PC-9 (cell line): ENCODE measurements around the gene FOXC1. TPM values are rescaled to one million over a fixed set of nuclear protein-coding genes. Genes with fewer than 3 reads are reported as not detected.

Experiments used
- BruUV-seq: library from RNA; stranded (reverse); fragments of 400-500 nt; replicated peaks from 2 replicates; lab custom pipeline; 2021; lab: Mats Ljungman, UMichigan
- CTCF ChIA-PET: fragments of 300-600 bp; sonication (Branson Sonifier 250); formaldehyde crosslinking; loops from one replicate; lab custom pipeline; 2022; ENCODE audit warnings: antibody characterized with exemption; lab: Charles Lee
- POLR2A ChIA-PET: fragments of 300-600 bp; sonication (Branson Sonifier 250); formaldehyde crosslinking; loops from one replicate; lab custom pipeline; 2022; ENCODE audit warnings: antibody characterized with exemption; ENCODE audit not compliant: unreplicated experiment; lab: Charles Lee
- DNase-seq, 2 experiments: peaks; one replicate each; pipeline versions ENCODE4 v3.0.0 to v3.0.0-alpha.2; 2015 to 2022; ENCODE audit warnings: mixed read lengths in 1 of 2
- H2AFZ ChIP-seq: fragments of 200-600 bp; sonication (generic); 2 replicates; pipeline ENCODE4 v1.8.1; 2017; ENCODE audit warnings: antibody characterized with exemption
- H3F3A ChIP-seq: fragments of 200-600 bp; sonication (generic); 2 replicates; pipeline ENCODE4 v1.8.1; 2017; ENCODE audit warnings: antibody characterized with exemption, mild to moderate bottlenecking, low read depth; ENCODE audit not compliant: insufficient read depth
- H3K27ac ChIP-seq: fragments of 200-600 bp; sonication (generic); 2 replicates; pipeline ENCODE4 v1.6.1; 2016; ENCODE audit warnings: mixed run types
- H3K27me3 ChIP-seq: fragments of 200-600 bp; sonication (generic); 2 replicates; pipeline ENCODE4 v1.6.1; 2016; ENCODE audit warnings: low read depth, mixed run types; ENCODE audit not compliant: insufficient read depth
- H3K36me3 ChIP-seq: fragments of 200-600 bp; sonication (generic); 2 replicates; pipeline ENCODE4 v1.6.1; 2016; ENCODE audit warnings: low read depth, mixed run types
- H3K4me1 ChIP-seq: fragments of 200-600 bp; sonication (generic); replicated peaks from 2 replicates; pipeline ENCODE4 v1.6.1; 2016; ENCODE audit warnings: mixed run types; ENCODE audit not compliant: insufficient read depth
- H3K4me2 ChIP-seq: fragments of 200-600 bp; sonication (generic); 2 replicates; pipeline ENCODE4 v1.6.1; 2017; ENCODE audit warnings: mixed run types
- H3K4me3 ChIP-seq: fragments of 200-600 bp; sonication (generic); 2 replicates; pipeline ENCODE4 v1.6.1; 2016; ENCODE audit warnings: mixed run types
- H3K79me2 ChIP-seq: fragments of 200-600 bp; sonication (generic); 2 replicates; pipeline ENCODE4 v1.6.1; 2017; ENCODE audit warnings: low read depth, mixed run types
- H3K9me2 ChIP-seq: fragments of 200-600 bp; sonication (generic); 2 replicates; pipeline ENCODE4 v1.8.1; 2017; ENCODE audit warnings: mild to moderate bottlenecking; ENCODE audit not compliant: insufficient read depth
- H3K9me3 ChIP-seq: fragments of 200-600 bp; sonication (generic); 2 replicates; pipeline ENCODE4 v1.8.1; 2016; ENCODE audit warnings: low read depth; ENCODE audit not compliant: insufficient read depth
- H4K20me1 ChIP-seq: fragments of 200-600 bp; sonication (generic); 2 replicates; pipeline ENCODE4 v1.8.1; 2017; ENCODE audit not compliant: insufficient read depth
- CTCF ChIP-seq: fragments of 200-600 bp; sonication (generic); conservative IDR thresholded peaks from 2 replicates; pipeline ENCODE4 v1.6.1; 2017; ENCODE audit warnings: mixed run types, antibody characterized with exemption, mild to moderate bottlenecking, moderate library complexity
- EZH2 ChIP-seq: fragments of 200-600 bp; sonication (generic); IDR thresholded peaks from 2 replicates; pipeline ENCODE4 v1.8.0; 2017; ENCODE audit warnings: antibody characterized with exemption, low read depth
- intact Hi-C: fragments of 100-400 bp; cut with micrococcal nuclease; formaldehyde crosslinking; loops from one replicate; pipeline ENCODE4 v1.10.0; 2022; ENCODE audit not compliant: unreplicated experiment
- total RNA-seq: library from RNA; stranded (reverse); gene quantifications from 2 replicates; pipeline ENCODE4 v1.2.3, GENCODE V29; 2021

The FOXC1 gene
- total RNA-seq, 1 experiment from 2014 or later = 18.6 TPM

- Histone ChIP-seq H3K4me2 (no peak overlapping the region), H3K79me2 (no peaks in the 10 kb centered on the region), H3K4me1 (no peaks in the 10 kb centered on the region), H3K36me3 (no peaks in the 10 kb centered on the region), H3K9me3 (no peaks in the 10 kb centered on the region), H3F3A (no peaks in the 10 kb centered on the region), H3K27me3 (no peaks in the 10 kb centered on the region), H3K9me2 (no peaks in the 10 kb centered on the region), H4K20me1 (no peaks in the 10 kb centered on the region), H2AFZ (no peak overlapping the region), H3K27ac (no peak overlapping the region), H3K4me3 (no peak overlapping the region)
- ChIA-PET POLR2A (interaction anchor here (0.6 kb wide), 1 partner anchor 13 kb away, joined by 3 read pairs; no protein-coding TSS in a partner anchor), CTCF (interaction anchor here (0.5 to 0.6 kb wide), 2 partner anchors 1036 to 1441 kb away, joined by 3 read pairs; no protein-coding TSS in a partner anchor)
- BruUV-seq = no TSS peak
- intact Hi-C loops = loop anchor here (10.0 kb wide), 1 partner anchor 1166 kb away; the partner anchor contains the start of gene WRNIP1
- TF ChIP-seq EZH2 = no peak
- TF ChIP-seq CTCF = no peak
- no peak for DNase-seq
Observed at GRCh38 chr6:1598433-1598832, 11.3 kb upstream of the FOXC1 start.

- Histone ChIP-seq H3K79me2 (no peaks in the 10 kb centered on the region), H4K20me1 (no peaks in the 10 kb centered on the region), H3F3A (no peaks in the 10 kb centered on the region), H3K9me2 (no peaks in the 10 kb centered on the region), H3K9me3 (no peaks in the 10 kb centered on the region), H3K27ac (no peak overlapping the region), H2AFZ (no peak overlapping the region), H3K36me3 (no peaks in the 10 kb centered on the region), H3K4me2 (no peak overlapping the region), H3K4me3 (no peak overlapping the region), H3K27me3 (no peaks in the 10 kb centered on the region), H3K4me1 (no peaks in the 10 kb centered on the region)
- intact Hi-C loops = loop anchor here (10.0 kb wide), 1 partner anchor 1166 kb away; the partner anchor contains the start of gene WRNIP1
- TF ChIP-seq EZH2 = no peak
- no peak for TF ChIP-seq CTCF
- DNase-seq = no peak
- ChIA-PET POLR2A (no interaction called here), CTCF (no interaction called here)
- BruUV-seq = no TSS peak
Observed at GRCh38 chr6:1598886-1599285, 10.8 kb upstream of the FOXC1 start.

- Histone ChIP-seq H3K9me2 (no peaks in the 10 kb centered on the region), H3K27ac (no peak overlapping the region), H2AFZ (no peak overlapping the region), H3F3A (no peaks in the 10 kb centered on the region), H3K36me3 (no peaks in the 10 kb centered on the region), H3K4me3 (no peak overlapping the region), H3K9me3 (no peaks in the 10 kb centered on the region), H3K27me3 (no peaks in the 10 kb centered on the region), H3K79me2 (no peaks in the 10 kb centered on the region), H4K20me1 (no peaks in the 10 kb centered on the region), H3K4me2 (no peak overlapping the region), H3K4me1 (no peaks in the 10 kb centered on the region)
- no peak for TF ChIP-seq EZH2
- no peak for TF ChIP-seq CTCF
- DNase-seq = no peak
- POLR2A ChIA-PET = no interaction called here
- intact Hi-C loops = loop anchor here (10.0 kb wide), 1 partner anchor 1165 kb away; the partner anchor contains the start of gene WRNIP1
- CTCF ChIA-PET = no interaction called here
- BruUV-seq = no TSS peak
Observed at GRCh38 chr6:1599469-1599868, 10.2 kb upstream of the FOXC1 start.
